PFSK-1 (cell line): ENCODE results near the gene NUDT5.

Experiments used
- FOXP2 ChIP-seq: optimal IDR thresholded peaks from 2 replicates; pipeline ENCODE3; 2011; ENCODE audit warnings: borderline replicate concordance, control low read depth, inconsistent platforms; ENCODE audit not compliant: insufficient read depth; ENCODE audit errors: extremely low read length, extremely low read depth
- POLR2AphosphoS5 ChIP-seq: IDR thresholded peaks from 2 replicates; pipeline ENCODE4 v1.6.1; 2012; ENCODE audit warnings: low read depth, mild to moderate bottlenecking, control low read depth, low read length, moderate library complexity
- SIN3A ChIP-seq: IDR thresholded peaks from 2 replicates; pipeline ENCODE4 v1.6.1; 2012; ENCODE audit warnings: mild to moderate bottlenecking, low read length, moderate library complexity, borderline replicate concordance; ENCODE audit not compliant: insufficient read depth
- TAF1 ChIP-seq: IDR thresholded peaks from 2 replicates; pipeline ENCODE4 v1.6.1; 2012; ENCODE audit warnings: low read length, control low read depth, borderline replicate concordance; ENCODE audit not compliant: insufficient read depth
- TF ChIP-seq, protein P1 (sequence below), 2 experiments: IDR thresholded peaks; 2 replicates each; pipeline versions ENCODE4 v1.6.1 to v1.8.0; 2011 to 2012; ENCODE audit warnings: low read depth in 2 of 2, low read length in 2 of 2, control low read depth in 1 of 2, inconsistent platforms in 1 of 2, mild to moderate bottlenecking in 1 of 2, moderate library complexity in 1 of 2; ENCODE audit not compliant: insufficient read depth in 1 of 2

Gene NUDT5

DNA sequence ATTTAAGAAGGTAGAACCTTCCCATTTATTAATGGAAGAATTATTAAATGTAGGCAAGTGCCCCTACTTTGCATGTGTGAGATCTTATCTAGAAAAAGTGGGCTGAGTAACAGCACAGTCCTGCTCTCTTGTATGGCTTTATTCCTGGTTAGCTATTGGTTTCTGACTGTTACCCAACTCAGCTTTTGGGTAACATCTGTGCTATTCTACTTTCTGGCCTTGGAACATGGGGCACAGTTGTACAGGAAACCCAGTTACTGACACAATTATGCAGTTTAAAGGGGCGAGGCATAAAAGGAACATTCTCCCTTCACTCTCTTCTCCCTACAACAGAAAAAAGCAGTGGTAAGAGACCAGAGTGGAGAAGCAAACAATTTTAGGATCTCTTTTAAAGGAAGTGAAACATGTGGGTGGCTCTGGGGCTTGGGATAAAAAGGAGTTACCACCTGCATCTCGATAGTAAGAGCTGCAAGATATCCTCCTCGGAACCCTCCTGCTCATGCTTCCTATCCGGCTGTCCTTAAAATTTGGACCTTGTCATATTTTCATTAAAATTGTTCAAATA lies 16.0 kb downstream of the NUDT5 start:
- TF ChIP-seq POLR2AphosphoS5, result no peak
- no peak for TF ChIP-seq FOXP2
- TF ChIP-seq TAF1, result no peak
- TF ChIP-seq SIN3A, result no peak
- TF ChIP-seq, protein P1, sequence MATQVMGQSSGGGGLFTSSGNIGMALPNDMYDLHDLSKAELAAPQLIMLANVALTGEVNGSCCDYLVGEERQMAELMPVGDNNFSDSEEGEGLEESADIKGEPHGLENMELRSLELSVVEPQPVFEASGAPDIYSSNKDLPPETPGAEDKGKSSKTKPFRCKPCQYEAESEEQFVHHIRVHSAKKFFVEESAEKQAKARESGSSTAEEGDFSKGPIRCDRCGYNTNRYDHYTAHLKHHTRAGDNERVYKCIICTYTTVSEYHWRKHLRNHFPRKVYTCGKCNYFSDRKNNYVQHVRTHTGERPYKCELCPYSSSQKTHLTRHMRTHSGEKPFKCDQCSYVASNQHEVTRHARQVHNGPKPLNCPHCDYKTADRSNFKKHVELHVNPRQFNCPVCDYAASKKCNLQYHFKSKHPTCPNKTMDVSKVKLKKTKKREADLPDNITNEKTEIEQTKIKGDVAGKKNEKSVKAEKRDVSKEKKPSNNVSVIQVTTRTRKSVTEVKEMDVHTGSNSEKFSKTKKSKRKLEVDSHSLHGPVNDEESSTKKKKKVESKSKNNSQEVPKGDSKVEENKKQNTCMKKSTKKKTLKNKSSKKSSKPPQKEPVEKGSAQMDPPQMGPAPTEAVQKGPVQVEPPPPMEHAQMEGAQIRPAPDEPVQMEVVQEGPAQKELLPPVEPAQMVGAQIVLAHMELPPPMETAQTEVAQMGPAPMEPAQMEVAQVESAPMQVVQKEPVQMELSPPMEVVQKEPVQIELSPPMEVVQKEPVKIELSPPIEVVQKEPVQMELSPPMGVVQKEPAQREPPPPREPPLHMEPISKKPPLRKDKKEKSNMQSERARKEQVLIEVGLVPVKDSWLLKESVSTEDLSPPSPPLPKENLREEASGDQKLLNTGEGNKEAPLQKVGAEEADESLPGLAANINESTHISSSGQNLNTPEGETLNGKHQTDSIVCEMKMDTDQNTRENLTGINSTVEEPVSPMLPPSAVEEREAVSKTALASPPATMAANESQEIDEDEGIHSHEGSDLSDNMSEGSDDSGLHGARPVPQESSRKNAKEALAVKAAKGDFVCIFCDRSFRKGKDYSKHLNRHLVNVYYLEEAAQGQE (IDR thresholded peaks at IDR 0.05; ENCODE audit: insufficient read depth in 1 of 2, low read depth in 2 of 2, low read length in 2 of 2), result no peak

DNA sequence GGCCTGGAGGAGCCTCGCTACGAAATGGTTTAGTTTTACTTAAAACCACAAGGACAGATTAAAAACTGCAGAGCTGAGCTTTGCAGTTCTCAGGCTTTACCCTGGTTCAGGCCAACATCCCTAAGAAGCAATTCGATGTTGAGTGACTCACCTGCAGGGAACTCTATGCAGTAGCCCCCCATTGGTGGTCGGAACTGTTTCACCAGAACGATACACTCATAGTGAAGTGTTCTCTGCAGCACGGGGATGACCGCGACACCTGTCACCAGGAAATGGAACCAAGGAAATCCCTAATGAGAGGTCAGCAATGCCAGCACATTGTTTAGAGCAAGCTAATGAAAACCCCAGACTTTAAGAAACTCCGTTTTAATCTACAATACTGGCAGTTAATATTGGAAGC lies 18.0 kb downstream of the NUDT5 start:
- TF ChIP-seq SIN3A, result no peak
- no peak for TF ChIP-seq TAF1
- TF ChIP-seq FOXP2, result no peak
- TF ChIP-seq, protein P1 (IDR thresholded peaks at IDR 0.05; ENCODE audit: insufficient read depth in 1 of 2, low read depth in 2 of 2, low read length in 2 of 2), result no peak
- TF ChIP-seq POLR2AphosphoS5, result no peak

DNA sequence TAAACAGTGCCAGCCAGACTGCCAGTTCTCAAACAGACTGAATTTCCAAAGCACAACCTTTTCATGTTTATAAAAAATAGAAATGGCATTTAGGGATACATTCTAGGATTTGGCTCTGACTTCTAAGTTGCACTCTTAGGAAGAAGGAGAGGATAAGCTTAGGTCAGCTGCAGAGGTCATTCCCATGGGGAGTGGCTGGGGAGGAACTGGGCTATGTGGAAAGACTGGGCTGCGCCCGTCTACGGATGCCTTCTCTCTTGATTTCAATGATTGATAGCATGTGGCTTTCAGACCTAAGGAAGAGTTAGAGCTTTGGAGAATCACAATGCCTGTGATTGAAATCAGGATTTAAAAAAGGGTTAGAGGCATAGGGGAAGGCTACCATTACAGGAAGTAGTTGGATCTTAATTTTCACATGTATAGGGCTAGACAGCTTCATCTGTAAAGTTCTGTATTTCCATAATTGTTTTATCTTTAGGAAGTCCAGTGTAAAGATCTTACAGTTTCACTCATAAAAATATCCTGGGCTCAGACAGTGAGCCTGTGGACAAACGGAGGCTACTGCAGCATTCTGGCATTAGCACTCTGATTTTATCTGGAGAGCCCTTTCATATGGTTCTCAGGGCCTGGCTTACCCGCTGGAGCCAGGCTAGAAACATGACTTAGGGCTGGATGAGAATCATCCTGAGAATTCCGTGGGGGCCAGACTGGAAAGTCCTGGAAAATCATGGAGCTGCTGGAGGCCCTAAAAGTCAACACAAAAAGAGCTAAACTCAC lies 29.5 kb downstream of the NUDT5 start:
- TF ChIP-seq, protein P1 (IDR thresholded peaks at IDR 0.05; ENCODE audit: insufficient read depth in 1 of 2, low read depth in 2 of 2, low read length in 2 of 2), result no peak
- TF ChIP-seq TAF1 (no peak), FOXP2 (no peak), POLR2AphosphoS5 (no peak)

DNA sequence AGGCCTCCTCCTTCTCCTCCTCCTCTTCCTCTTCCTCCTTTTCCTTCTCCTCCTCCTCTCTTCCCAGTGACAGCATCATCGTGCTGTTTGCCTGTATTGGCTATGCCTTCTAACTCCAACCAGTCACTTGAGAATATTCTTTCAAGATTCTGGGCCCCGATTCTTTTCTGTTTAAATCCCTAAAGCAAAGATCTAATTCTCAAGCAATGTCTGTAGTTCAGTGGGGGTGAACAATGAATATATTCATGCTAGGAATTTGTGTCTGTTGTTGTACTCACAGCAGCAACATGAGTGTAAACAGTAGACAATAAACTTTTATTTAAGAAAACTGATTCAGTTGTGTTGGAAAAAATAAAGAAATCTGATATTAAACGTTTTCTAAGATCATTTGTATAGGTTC lies 30.7 kb downstream of the NUDT5 start:
- TF ChIP-seq SIN3A, result no peak
- TF ChIP-seq TAF1, result no peak
- no peak for TF ChIP-seq POLR2AphosphoS5
- TF ChIP-seq FOXP2, result no peak
- TF ChIP-seq, protein P1 (IDR thresholded peaks at IDR 0.05; ENCODE audit: insufficient read depth in 1 of 2, low read depth in 2 of 2, low read length in 2 of 2), result no peak
